T-helper 9 cell (primary cell): ENCODE results near the gene AP1M1.

Experiments used
- DNase-seq: peaks from one replicate; pipeline ENCODE4 v3.0.0-alpha.2; 2020

Gene AP1M1

DNA sequence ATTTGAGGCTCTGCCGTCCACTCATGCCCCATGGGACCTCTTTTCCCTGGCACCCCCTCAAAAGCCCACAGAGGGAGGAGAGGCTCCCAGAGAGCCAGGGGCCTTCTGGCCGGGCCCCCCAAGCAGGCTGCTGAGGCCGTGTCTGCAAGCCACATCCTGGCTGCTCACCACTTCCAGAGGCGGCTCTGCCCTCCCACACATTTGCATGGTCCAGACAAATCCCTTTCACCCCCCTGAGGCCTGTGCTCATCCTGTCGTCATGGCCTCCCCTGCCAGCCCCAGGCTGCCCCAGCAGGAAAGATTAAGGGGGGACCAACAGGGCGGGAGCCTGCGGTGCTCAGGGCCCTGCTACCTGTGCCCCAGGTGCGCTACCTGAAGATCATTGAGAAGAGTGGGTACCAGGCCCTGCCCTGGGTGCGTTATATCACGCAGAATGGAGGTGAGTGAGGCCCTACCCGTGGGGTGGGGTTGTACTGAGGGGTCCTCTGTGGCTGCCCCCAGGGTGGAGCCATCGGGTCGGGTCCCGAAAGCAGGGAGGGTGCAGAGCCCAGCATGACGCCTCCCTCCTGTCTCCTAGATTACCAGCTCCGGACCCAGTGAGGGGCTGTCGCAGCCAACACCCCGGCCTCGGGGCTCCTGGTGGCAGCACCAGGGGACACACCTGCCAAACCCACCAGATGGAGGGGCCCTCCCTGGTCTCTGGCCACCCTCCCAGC, 36.3 kb downstream of the AP1M1 start:
- no peak for DNase-seq

DNA sequence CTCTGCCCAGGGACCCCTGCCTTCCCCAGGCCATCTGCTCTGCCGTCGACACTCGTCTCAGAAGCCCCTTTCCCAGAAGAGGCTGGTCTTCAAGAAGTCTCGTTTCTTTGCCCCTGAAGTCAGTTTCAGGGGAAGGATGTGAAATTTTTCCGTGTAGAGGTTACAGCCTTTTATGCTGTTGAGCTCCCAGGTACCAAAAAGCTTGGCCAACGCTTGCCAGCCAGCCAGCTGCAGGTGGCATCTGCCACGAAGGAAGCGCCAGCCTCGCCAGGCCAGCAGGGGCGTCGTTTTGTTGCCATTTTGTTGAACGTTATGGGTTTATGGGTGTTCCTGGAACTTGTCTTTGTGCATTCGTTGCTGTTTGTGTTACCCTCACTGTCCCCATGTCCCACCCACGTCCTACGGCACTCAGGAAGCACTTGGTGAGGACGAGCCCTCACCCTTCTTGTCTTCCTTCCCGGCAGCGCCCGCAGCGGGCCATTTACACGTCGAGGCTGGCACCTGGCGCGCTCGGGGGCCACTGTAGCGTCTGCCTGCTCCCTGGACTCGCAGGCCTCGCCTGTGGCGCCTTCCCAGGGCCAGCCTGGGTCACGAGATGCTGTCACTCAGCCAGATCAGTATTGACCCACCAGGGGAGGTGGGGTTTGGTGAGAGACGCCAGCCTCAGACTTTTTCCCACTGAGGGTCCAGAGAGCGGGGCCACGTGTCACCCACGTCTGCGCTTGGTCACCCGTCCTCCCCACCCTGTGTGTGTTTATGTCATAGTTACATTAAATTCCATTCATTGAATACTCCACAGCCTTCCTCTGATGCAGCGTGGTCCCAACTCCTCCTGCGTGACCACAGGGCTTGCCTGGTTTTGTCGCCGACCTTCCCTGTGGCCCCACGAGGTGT, 37.1 kb downstream of the AP1M1 start:
- no peak for DNase-seq

DNA sequence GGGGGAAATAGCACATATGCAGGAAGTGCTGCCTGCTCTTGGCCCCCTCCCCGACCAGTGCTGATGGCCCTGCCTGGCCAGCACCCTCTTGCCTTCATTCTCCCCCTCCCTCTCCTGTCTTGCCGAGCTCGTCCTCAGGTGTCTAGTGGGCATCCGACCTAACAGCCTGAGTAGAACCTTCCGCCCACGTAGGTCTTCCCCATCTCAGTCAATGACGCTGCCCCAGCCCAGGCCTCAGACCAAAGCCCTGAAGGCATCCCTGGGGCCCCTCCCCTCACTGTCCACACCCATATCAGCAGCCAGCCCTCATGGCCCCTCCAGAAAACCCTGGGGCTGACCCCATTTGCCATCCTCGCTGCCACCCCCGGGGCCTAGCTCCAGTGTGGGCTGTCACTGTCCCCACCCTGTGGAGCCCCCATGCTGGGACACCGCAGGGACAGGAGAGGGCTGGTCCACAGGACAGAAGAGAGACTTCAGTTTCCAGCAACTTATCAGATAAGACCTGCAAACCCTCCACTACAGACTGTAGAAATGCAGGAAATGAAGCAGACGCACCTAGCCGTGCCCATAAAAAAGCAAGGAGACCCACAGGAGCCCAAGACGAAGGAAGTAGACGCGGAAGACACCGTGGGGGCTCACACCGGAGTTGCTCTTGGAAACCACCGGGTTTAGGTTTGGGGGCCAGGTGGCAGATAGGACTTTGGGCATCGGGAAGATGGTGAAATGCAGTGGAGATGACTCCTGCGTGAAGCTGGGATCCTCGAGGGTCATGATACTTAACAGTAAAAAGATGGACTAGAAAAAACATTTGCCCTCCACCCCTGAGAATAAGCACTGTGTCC, 38.3 kb downstream of the AP1M1 start:
- no peak for DNase-seq

DNA sequence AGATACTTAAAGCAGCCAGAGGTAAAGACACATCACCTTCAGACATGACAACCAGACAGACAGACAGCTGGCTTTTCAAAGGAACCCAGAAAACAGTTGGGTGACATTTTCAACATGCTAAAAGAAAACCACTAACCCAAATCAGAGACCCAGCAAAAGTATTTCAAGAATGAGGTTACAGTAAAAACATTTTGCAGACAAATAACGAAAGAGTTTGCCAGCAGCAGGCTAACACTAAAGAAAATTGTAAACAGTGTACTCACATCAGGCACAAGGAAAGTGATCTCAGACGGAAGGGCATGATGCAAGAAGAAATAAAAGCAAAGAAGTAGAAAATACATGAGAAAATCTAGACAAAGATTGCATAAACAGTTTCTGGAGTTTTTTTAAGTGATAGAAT, 46.4 kb downstream of the AP1M1 start:
- DNase-seq, result no peak

- peak; percentile 88 for DNase-seq
These were observed 49.9 kb downstream of the AP1M1 start for GRCh38 chr19:16247353-16248182.

DNA sequence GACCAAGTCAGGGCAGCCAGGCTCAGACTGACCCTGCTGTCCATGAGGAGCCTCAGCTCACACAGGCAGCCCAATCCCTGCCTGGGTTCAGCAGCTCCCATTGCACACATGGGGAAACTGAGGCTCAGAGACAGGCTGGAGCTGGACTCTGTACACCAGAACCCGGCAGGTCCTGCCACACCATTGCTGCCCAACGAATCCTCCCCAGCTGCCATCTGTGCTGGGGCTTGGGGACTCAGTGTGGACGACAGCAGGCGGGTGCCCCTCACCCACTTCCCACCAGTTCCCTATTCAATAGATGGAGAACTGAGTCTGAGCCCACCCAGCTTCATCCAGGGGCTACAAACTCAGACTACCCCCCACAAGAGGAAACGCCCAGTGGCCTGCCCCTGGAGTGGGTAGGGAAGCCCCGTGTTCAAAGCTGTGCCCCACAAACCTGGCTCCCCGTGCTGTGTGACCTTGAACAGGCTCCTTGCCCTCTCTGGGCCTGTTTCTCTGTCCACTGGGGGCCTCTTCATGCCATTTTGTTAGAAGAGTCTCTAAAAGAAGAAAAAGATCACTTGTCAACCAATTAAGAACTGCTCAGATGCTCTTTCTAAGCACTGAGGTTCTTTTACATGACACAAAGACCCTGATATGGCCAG, 50.8 kb downstream of the AP1M1 start:
- DNase-seq, result no peak

GRCh38 chr19:16249826-16250404, 52.2 kb downstream of the AP1M1 start:
- DNase-seq, result no peak

DNA sequence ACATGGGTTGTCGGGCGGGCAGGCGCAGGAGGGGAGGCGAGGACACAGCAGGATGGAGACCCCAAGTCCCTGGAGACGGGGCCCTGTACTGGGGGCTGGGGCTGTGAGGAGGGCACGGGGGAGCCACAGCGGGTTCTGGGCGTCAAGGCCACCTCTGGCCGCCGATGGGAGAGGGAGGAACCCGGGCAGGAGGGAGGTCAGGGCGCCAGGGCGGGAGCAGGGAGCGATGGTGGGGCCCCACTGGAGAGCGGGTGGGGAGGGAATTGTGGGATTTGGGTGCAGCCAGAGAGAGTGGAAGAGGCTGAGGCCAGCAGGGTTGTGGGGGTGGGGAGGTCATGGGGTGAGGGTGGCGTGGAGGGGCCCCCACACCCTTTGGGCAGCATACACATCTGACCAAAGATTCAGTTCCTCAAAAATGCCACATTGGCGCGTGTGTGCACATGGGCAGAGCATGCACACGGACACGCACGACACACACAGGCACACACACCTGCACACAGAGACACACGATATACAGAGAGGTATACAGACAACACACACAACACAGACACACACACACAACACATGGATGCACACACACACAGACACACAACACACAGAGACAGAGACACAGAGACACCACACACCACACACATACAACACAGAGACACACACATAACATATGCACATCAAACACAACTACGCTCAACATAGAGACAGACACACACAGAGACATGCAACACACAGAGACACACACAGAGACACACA, 54.9 kb downstream of the AP1M1 start:
- no peak for DNase-seq

- DNase-seq, result no peak
These were observed 57.2 kb downstream of the AP1M1 start for GRCh38 chr19:16254851-16255408.

DNA sequence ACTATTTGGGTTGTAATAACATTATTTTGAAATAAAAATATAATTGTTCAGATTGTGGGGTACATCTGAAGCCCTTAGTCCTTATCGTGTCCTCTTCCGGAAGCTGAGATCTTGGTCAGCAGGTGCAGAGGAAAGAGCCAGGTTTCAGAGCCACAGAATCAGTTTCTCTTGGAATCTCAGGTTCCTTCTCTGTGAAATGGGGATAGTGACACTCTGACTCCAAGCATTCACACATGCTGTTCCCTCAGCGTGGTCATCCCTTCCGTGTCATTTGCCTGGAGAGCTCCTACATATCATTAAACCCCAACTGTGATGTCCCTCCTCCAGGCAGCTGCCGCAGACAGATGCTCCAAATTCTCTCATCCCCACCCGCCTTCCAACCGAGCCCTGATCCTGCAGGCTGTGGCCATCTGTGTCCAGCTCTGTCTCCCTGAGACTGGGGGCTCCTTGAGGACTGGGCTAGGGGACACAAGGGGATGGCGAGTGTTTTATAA, 59.8 kb downstream of the AP1M1 start:
- DNase-seq, result no peak

- no peak for DNase-seq
These were observed 60.8 kb downstream of the AP1M1 start for GRCh38 chr19:16258440-16258903.

GRCh38 chr19:16259385-16260159, 61.9 kb downstream of the AP1M1 start:
- no peak for DNase-seq

GRCh38 chr19:16260160-16260811, 62.6 kb downstream of the AP1M1 start:
- DNase-seq, result no peak

DNA sequence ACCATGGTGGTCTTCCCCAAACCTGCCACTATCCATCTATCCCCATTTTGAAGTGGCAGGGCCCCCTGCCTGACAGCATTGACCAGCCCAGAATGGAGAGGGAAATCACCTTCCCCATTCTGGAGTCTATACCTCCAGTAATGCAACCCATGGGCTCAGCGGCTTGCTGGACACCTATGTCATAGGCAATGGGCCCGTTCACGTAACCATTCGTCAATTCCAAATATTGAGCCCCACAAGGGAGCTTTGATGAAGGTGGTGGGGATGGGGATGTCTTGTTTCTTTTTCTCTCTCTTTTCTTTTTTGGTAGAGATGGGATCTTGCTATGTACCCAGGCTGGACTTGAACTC, 63.1 kb downstream of the AP1M1 start:
- DNase-seq, result no peak

DNA sequence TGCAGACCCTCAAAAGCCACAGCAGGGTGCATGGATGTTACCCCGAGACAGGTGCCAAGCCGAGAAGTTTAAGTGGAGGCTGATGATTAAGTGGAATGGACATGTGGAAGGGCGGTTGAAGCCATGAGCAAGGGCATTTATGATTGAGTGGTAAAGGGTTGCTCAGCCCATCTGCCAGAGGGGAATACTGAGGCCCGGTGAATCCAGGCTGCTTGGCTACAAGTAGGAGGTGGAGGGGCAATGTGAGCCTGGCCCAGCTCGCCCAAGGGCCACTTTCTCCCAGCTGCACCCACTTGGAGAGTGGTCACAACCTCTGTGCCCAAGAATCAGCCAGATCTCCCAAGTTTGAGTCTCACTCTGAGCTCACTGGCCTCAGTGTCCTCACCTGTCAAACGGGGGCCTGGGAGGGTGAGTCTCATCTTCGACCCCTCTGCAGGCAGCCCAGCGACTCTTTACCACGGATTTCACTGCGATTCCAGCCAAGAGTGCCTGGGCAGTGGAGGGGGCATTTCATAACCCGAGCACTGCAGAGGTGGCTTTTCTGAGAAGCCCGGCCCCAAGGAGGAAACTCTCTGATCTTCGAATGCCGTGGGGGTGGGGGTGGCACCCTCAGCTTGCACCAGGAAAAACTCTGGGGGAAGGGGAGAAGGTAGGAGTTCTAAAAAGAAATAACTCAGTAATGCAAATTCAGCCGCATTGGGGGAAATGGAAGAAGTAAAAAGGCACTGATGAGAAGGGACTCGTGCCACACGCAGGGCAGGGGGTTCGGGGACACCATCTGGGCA, 64.1 kb downstream of the AP1M1 start:
- no peak for DNase-seq

- DNase-seq, result no peak
These were observed 64.9 kb downstream of the AP1M1 start for GRCh38 chr19:16262618-16263017.

- DNase-seq, result no peak
These were observed 65.5 kb downstream of the AP1M1 start for GRCh38 chr19:16263141-16263761.
